NT2/D1 (cell line): ENCODE results near the gene MRI1.

Experiments used
- SUZ12 ChIP-seq: IDR thresholded peaks from 2 replicates; pipeline ENCODE4 v1.6.1; 2011; ENCODE audit not compliant: insufficient read length, insufficient read depth; ENCODE audit errors: extremely low read depth
- YY1 ChIP-seq: IDR thresholded peaks from 2 replicates; pipeline ENCODE4 v1.6.1; 2011; ENCODE audit not compliant: insufficient read length, insufficient read depth
- ZNF274 ChIP-seq: IDR thresholded peaks from 2 replicates; pipeline ENCODE4 v1.6.1; 2011; ENCODE audit warnings: mild to moderate bottlenecking, low read depth, low read length

- TF ChIP-seq ZNF274: no peak
- TF ChIP-seq SUZ12: no peak
- no peak for TF ChIP-seq YY1
Observed at GRCh38 chr19:13784731-13785452, 20.6 kb downstream of the MRI1 start.
